GM12873 (cell line): Measurements from ENCODE around the gene AP2M1.

Experiments
- TF ChIP-seq, protein P1 (sequence below): IDR thresholded peaks from 2 replicates; pipeline ENCODE4 v1.5.1; 2012; ENCODE audit warnings: low read depth, mild to moderate bottlenecking, moderate library complexity, low read length, control low read depth; ENCODE audit not compliant: insufficient read depth; ENCODE audit errors: missing control alignments

The AP2M1 gene

GRCh38 chr3:184135149-184135910 is 39.3 kb upstream of the AP2M1 start, which contains the start of gene EIF2B5:
TSS of gene EIF2B5 (plus strand) at chr3:184135358. CDS start at chr3:184135386, 28 bp downstream.
- TF ChIP-seq, protein P1, sequence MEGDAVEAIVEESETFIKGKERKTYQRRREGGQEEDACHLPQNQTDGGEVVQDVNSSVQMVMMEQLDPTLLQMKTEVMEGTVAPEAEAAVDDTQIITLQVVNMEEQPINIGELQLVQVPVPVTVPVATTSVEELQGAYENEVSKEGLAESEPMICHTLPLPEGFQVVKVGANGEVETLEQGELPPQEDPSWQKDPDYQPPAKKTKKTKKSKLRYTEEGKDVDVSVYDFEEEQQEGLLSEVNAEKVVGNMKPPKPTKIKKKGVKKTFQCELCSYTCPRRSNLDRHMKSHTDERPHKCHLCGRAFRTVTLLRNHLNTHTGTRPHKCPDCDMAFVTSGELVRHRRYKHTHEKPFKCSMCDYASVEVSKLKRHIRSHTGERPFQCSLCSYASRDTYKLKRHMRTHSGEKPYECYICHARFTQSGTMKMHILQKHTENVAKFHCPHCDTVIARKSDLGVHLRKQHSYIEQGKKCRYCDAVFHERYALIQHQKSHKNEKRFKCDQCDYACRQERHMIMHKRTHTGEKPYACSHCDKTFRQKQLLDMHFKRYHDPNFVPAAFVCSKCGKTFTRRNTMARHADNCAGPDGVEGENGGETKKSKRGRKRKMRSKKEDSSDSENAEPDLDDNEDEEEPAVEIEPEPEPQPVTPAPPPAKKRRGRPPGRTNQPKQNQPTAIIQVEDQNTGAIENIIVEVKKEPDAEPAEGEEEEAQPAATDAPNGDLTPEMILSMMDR = peak; percentile 31

DNA sequence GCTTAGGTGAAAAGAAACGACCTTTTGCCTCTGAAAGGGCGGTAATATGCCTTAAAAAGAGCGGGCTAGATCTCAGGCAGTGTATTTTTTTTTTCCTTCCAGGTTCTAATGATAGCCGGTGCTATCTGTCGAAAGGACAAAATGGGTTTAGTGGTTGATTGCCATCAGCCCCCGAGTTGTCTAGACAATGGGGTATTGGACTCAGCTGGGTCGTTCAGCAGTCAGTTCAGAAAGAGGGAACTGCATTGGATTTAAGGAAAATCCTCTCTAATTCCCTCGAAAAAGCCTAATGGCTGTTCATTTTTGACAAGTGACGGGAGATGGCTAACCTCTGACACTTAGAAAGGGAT is 38.8 kb upstream of the AP2M1 start:
- TF ChIP-seq, protein P1 = no peak

- TF ChIP-seq, protein P1 = no peak
Observed at GRCh38 chr3:184140436-184140835, 34.2 kb upstream of the AP2M1 start.

DNA sequence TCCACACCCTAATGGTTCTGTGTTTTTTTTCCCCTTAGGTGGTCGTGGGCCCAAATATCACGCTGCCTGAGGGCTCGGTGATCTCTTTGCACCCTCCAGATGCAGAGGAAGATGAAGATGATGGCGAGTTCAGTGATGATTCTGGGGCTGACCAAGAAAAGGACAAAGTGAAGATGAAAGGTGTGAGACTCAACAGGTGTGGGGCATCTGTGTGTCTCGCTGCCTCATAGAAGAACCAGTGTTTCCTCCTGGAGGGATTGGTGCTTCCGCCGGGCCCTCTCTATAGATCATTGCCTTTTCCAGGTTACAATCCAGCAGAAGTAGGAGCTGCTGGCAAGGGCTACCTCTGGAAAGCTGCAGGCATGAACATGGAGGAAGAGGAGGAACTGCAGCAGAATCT is 32.5 kb upstream of the AP2M1 start:
- TF ChIP-seq, protein P1 = no peak

DNA sequence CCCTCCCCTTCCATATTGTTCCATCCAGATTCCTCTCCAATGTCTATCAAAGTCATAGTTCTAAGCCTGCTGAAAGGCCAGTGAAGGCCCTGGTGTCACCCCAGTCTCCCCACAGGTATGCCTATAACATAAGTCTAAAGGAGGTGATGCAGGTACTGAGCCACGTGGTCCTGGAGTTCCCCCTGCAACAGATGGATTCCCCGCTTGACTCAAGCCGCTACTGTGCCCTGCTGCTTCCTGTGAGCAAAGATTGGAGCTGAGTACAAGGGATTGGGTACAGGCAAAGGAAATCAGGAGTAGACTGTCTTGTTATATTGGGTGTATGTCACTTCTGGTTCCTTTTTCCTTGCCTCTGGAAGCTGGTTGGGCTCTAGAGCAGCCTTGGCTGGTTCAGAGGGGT is 31.3 kb upstream of the AP2M1 start:
- TF ChIP-seq, protein P1 = no peak

- TF ChIP-seq, protein P1 = no peak
Observed at GRCh38 chr3:184144505-184144904, 30.1 kb upstream of the AP2M1 start.

DNA sequence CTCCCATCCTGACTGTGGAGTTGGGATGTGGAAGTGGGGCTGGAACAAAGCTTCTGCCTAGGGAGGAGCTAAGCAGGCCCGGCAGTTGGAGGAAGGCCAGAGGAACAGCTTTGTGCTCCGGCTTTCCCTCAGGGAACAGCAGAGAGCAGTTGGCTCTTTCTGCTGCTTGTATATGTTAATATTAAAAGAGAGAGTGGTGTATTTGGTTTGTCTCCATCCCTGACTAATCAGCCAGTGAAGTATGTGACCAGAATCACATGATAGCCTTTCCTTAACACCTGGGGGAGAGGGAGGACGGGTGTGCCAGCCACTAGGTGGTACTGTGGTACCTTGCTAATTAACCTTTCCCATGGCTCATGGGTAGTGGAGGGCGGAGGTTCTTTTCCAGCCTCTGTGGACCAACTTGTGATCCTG is 29.5 kb upstream of the AP2M1 start:
- TF ChIP-seq, protein P1 = peak; percentile 49
